ENCODE data around the gene SLC15A1.
"Not testable (repeated sequence)": the region's sequence is repeated elsewhere in the genome, so short reads cannot be mapped to it uniquely, and the experiment has no call there.

The SLC15A1 gene

DNA sequence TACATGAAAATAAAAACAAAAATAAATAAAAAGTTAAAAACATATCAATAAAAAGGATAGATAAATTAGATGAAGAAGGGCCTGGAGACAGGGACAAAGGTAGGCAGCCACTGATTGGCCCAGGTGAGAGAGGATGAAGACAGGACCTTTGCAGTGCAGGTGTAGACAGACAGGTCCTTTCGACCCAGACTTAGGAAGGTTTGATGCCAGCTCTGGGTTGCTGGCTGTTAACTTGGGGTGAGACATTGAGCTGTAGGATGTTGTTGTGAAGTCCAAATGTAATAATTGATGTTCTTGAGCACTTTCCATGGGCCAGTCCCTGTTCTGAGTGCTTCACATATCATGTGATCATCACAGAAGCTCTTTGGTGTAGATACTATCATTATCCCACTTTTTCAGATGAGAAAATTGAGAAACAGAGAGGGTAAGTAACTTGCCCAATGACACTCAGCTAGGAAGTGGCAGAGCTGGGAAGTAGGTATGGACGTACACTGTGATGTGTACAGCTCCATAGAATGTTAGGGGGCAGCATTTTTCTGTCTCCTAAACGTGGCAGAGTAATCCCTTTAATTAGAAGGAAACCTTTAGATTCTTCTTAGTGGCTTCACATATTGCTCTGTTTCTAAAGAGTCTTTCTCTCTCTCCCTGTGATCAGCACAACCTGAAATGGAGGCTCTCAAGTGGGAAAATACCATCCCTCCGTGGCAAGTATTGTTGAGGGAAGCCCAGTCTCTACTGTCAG lies 99.6 kb downstream of the SLC15A1 start:
- no peak for DNase-seq

DNA sequence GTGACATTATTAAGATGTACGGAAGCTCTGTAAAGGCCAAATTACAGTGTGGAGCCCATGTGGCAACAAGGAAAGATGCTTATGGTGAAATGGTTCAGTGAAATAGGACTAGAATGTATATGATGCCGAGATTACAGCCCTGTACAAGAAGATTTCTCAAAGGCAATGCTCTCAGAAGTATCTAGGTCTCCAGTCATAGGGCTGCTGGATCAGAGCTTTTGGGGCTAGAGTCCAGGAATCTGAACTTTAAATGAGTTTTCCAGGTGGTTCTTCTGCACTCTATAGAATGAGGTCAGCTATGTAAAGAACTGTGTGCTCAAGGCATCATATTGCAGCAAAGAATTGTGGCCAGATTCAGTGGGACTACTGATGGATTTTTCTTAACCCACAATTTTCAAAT lies 100.2 kb downstream of the SLC15A1 start:
- DNase-seq = no peak

DNA sequence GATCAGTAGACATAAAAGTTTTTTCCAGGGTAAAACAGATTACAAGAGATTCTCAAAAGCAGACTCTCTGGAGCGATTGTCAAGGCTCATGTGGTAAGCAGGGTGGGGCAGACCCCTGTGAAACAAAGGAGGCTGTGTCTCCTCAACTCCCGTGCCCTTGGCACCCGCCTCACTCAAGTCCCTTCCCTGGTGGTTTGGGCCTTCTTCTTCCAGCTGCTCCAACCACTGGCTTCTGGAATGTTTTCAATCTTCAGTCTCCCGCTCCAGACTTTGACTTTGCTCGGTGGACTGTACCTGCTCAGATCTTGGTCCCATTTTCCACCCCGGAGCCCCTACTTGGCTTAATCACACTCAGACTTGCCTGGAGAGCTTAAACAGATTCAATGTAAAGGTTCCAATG lies 100.7 kb downstream of the SLC15A1 start:
- DNase-seq = no peak

GRCh38 chr13:98650396-98651107 lies 101.9 kb downstream of the SLC15A1 start:
- no peak for DNase-seq

GRCh38 chr13:98649861-98650260 lies 102.6 kb downstream of the SLC15A1 start:
- DNase-seq = no peak

GRCh38 chr13:98648686-98649085 lies 103.8 kb downstream of the SLC15A1 start:
- no peak for DNase-seq

GRCh38 chr13:98648141-98648540 lies 104.3 kb downstream of the SLC15A1 start:
- no peak for DNase-seq

- no peak for DNase-seq
These were observed 105.4 kb downstream of the SLC15A1 start for GRCh38 chr13:98647121-98647520.

GRCh38 chr13:98643479-98643878 lies 109.0 kb downstream of the SLC15A1 start:
- DNase-seq = no peak

- no peak for DNase-seq
These were observed 111.4 kb downstream of the SLC15A1 start for GRCh38 chr13:98641075-98641474.

DNA sequence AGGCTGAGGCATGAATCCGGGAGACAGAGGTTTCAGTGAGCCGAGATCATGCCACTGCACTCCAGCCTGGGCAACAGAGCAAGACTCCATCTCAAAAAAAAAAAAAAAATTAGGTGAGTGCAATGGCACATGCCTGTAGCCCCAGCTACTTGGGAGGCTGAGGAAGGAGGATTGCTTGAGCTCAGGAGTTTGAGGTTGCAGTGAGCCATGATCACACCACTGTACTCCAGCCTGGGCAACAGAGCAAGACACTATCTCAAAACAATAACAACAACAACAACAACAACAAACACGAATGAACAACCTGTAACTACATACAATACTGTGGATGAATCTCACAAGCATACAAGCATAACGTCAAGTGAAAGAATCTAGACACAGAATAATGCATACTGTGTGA lies 112.7 kb downstream of the SLC15A1 start:
- not testable (repeated sequence) for DNase-seq

- not testable (repeated sequence) for DNase-seq
These were observed 114.1 kb downstream of the SLC15A1 start for GRCh38 chr13:98638352-98638751.

Data from NCI-H2029 treated with DMSO at 0.1 percent for 48 hours (cell line).